Gastrocnemius medialis (tissue), 4 donors: Measurements from ENCODE around the gene BRAF. TPM values are rescaled to one million over a fixed set of nuclear protein-coding genes. Genes with fewer than 3 reads are reported as not detected.

Source experiments
- ATAC-seq, 2 donors: fragments of 150-250 bp; one replicate each; pipeline ENCODE4 v1.9.1; 2016
- DNase-seq, 2 donors: peaks; one replicate each; pipeline ENCODE4 v3.0.0-alpha.2; 2019
- H3K27ac ChIP-seq, 4 donors: fragments of 200-600 bp; sonication (generic); 1 replicate in 1 of 4; 2 replicates in 3 of 4; pipeline ENCODE4 v1.5.1; 2016 to 2018; ENCODE audit warnings: mild to moderate bottlenecking in 2 of 4, moderate library complexity in 1 of 4
- H3K27me3 ChIP-seq, 3 donors: fragments of 200-600 bp; sonication (generic) in 2 of 3; 1 replicate in 1 of 3; 2 replicates in 2 of 3; pipeline versions ENCODE4 v1.5.1 to v1.6.0; 2016 to 2019; ENCODE audit warnings: mild to moderate bottlenecking in 1 of 3, moderate library complexity in 1 of 3
- H3K36me3 ChIP-seq, 2 donors: fragments of 200-600 bp; sonication (generic) in 1 of 2; one replicate each; pipeline ENCODE4 v1.5.1; 2017 to 2018
- H3K4me1 ChIP-seq, 2 donors: fragments of 200-600 bp; sonication (generic) in 1 of 2; one replicate each; pipeline ENCODE4 v1.5.1; 2016 to 2017; ENCODE audit warnings: mild to moderate bottlenecking in 2 of 2
- H3K4me3 ChIP-seq, 4 donors: fragments of 200-600 bp; sonication (generic) in 3 of 4; 1 replicate in 1 of 4; 2 replicates in 3 of 4; pipeline ENCODE4 v1.5.1; 2016 to 2019; ENCODE audit warnings: mild to moderate bottlenecking in 2 of 4
- H3K9me3 ChIP-seq, 3 donors: fragments of 200-600 bp; sonication (generic) in 2 of 3; 1 replicate in 1 of 3; 2 replicates in 2 of 3; pipeline ENCODE4 v1.5.1; 2016 to 2019
- CTCF ChIP-seq, 5 experiments: fragments of 450-650 bp in 3 of 5; fragments of 200-600 bp in 2 of 5; sonication (generic) in 2 of 5; IDR thresholded peaks in 4 of 5; conservative IDR thresholded peaks in 1 of 5; 1 replicate in 4 of 5; 2 replicates in 1 of 5; pipeline ENCODE4 v1.5.1; 2016 to 2019; ENCODE audit warnings: antibody characterized with exemption in 5 of 5, mild to moderate bottlenecking in 3 of 5, moderate library complexity in 3 of 5
- POLR2A ChIP-seq, 2 donors: fragments of 450-650 bp; IDR thresholded peaks; one replicate each; pipeline ENCODE4 v1.6.1; 2017; ENCODE audit warnings: antibody characterized with exemption in 2 of 2, mild to moderate bottlenecking in 2 of 2, moderate library complexity in 2 of 2
- in situ Hi-C, 4 donors: fragments of 200-750 bp; cut with MboI; loops; one replicate each; pipeline versions ENCODE4 v1.15.0 to v1.8.0; 2017; ENCODE audit warnings: low sequenced_read_pairs in 4 of 4
- intact Hi-C: fragments of 100-400 bp; cut with DNase I; formaldehyde crosslinking; loops from one replicate; pipeline ENCODE4 v1.15.1; 2023; ENCODE audit warnings: low total_unique reads
- total RNA-seq, 4 donors: library from RNA; depleted of rRNA; stranded (reverse); fragments of >200 nt; gene quantifications; one replicate each; pipeline versions ENCODE4 v1.1.0 to v1.2.3, GENCODE V29; 2016

The BRAF gene
- total RNA-seq, 4 donors from 2014 or later: 10.0 to 28.4 (median 19.2) TPM

- ATAC-seq (no peak), DNase-seq (no peak)
- no peaks in the 10 kb centered on the region for H3K27me3 ChIP-seq
- no peaks in the 10 kb centered on the region for H3K9me3 ChIP-seq
- H3K27ac ChIP-seq: no peak overlapping the region
- H3K4me3 ChIP-seq: no peak overlapping the region
- no peak for TF ChIP-seq CTCF (IDR thresholded peaks at IDR 0.05 in 4 of 5, conservative IDR thresholded peaks at IDR 0.05 in 1 of 5)
- TF ChIP-seq POLR2A (IDR thresholded peaks at IDR 0.05): no peak
- no peaks in the 10 kb centered on the region for H3K36me3 ChIP-seq
- H3K4me1 ChIP-seq: no peaks in the 10 kb centered on the region
- intact Hi-C loops: no loop called here
- in situ Hi-C loops: no loop called here
These were observed 20.8 kb downstream of the BRAF start for GRCh38 chr7:140903741-140904480.

- Histone ChIP-seq H3K36me3 (no peaks in the 10 kb centered on the region), H3K27ac (no peak overlapping the region), H3K27me3 (no peaks in the 10 kb centered on the region), H3K4me3 (no peak overlapping the region), H3K9me3 (no peaks in the 10 kb centered on the region), H3K4me1 (no peaks in the 10 kb centered on the region)
- in situ Hi-C loops: no loop called here
- DNase-seq (no peak), ATAC-seq (no peak)
- intact Hi-C loops: no loop called here
- no peak for TF ChIP-seq POLR2A (IDR thresholded peaks at IDR 0.05)
- no peak for TF ChIP-seq CTCF (IDR thresholded peaks at IDR 0.05 in 4 of 5, conservative IDR thresholded peaks at IDR 0.05 in 1 of 5)
These were observed 22.3 kb downstream of the BRAF start for GRCh38 chr7:140902303-140902953.

- Histone ChIP-seq H3K4me1 (no peaks in the 10 kb centered on the region), H3K4me3 (no peak overlapping the region), H3K27me3 (no peaks in the 10 kb centered on the region), H3K9me3 (no peaks in the 10 kb centered on the region), H3K36me3 (no peaks in the 10 kb centered on the region), H3K27ac (no peak overlapping the region)
- no peak for ATAC-seq
- in situ Hi-C loops: no loop called here
- DNase-seq: no peak
- TF ChIP-seq POLR2A (IDR thresholded peaks at IDR 0.05) (no peak), CTCF (IDR thresholded peaks at IDR 0.05 in 4 of 5, conservative IDR thresholded peaks at IDR 0.05 in 1 of 5) (no peak)
- intact Hi-C loops: no loop called here
These were observed 22.8 kb downstream of the BRAF start for GRCh38 chr7:140901941-140902302.

GRCh38 chr7:140899883-140900282, 24.8 kb downstream of the BRAF start:
- TF ChIP-seq CTCF (IDR thresholded peaks at IDR 0.05 in 4 of 5, conservative IDR thresholded peaks at IDR 0.05 in 1 of 5) (no peak), POLR2A (IDR thresholded peaks at IDR 0.05) (no peak)
- no peak overlapping the region for H3K4me3 ChIP-seq
- no peaks in the 10 kb centered on the region for H3K4me1 ChIP-seq
- DNase-seq: no peak
- intact Hi-C loops (no loop called here), in situ Hi-C loops (no loop called here)
- no peaks in the 10 kb centered on the region for H3K27me3 ChIP-seq
- no peaks in the 10 kb centered on the region for H3K36me3 ChIP-seq
- H3K9me3 ChIP-seq: no peaks in the 10 kb centered on the region
- no peak overlapping the region for H3K27ac ChIP-seq
- ATAC-seq: no peak
